Type B pancreatic cell (in vitro differentiated cells): ENCODE data around the gene B3GAT2. TPM values are rescaled to one million over a fixed set of nuclear protein-coding genes. Genes with fewer than 3 reads are reported as not detected.

ENCODE experiments used
- DNase-seq: peaks from one replicate; pipeline ENCODE4 v3.0.0; 2021; ENCODE audit warnings: mixed read lengths; ENCODE audit not compliant: unreplicated experiment; ENCODE audit errors: extremely low spot score
- H3K27ac Mint-ChIP-seq: 2 replicates; pipeline ENCODE4 v1.8.0; 2021; ENCODE audit warnings: mild to moderate bottlenecking, mixed read lengths
- H3K27me3 Mint-ChIP-seq: 2 replicates; pipeline ENCODE4 v1.8.0; 2021; ENCODE audit warnings: mixed read lengths
- H3K36me3 Mint-ChIP-seq: 2 replicates; pipeline ENCODE4 v1.8.0; 2021; ENCODE audit warnings: mixed read lengths
- H3K4me1 Mint-ChIP-seq: one replicate; pipeline ENCODE4 v1.8.0; 2021; ENCODE audit warnings: mixed read lengths; ENCODE audit not compliant: unreplicated experiment
- H3K4me3 Mint-ChIP-seq: 2 replicates; pipeline ENCODE4 v1.8.0; 2021; ENCODE audit warnings: mild to moderate bottlenecking, mixed read lengths
- H3K9me3 Mint-ChIP-seq: 2 replicates; pipeline ENCODE4 v1.8.0; 2021; ENCODE audit warnings: mixed read lengths
- CTCF ChIP-seq: fragments of 200-600 bp; sonication (generic); conservative IDR thresholded peaks from 2 replicates; pipeline ENCODE4 v1.5.0; 2021; ENCODE audit warnings: antibody characterized with exemption, mild to moderate bottlenecking
- total RNA-seq: library from RNA; stranded (reverse); gene quantifications from 2 replicates; pipeline ENCODE4 v1.2.1, GENCODE V29; 2021; ENCODE audit warnings: low replicate concordance

Gene B3GAT2
- total RNA-seq, 1 donor from 2014 or later, result 1.7 TPM

GRCh38 chr6:70991253-70991652, 34.4 kb upstream of the B3GAT2 start:
- H3K9me3 Mint-ChIP-seq, result no peaks in the 10 kb centered on the region
- H3K4me3 Mint-ChIP-seq, result no peak overlapping the region
- peaks cover 3% of the 10 kb centered on the region for H3K27me3 Mint-ChIP-seq
- no peak for DNase-seq
- TF ChIP-seq CTCF, result no peak
- no peak overlapping the region for H3K27ac Mint-ChIP-seq
- no peaks in the 10 kb centered on the region for H3K36me3 Mint-ChIP-seq
- H3K4me1 Mint-ChIP-seq, result no peaks in the 10 kb centered on the region

- no peaks in the 10 kb centered on the region for H3K27me3 Mint-ChIP-seq
- no peak overlapping the region for H3K27ac Mint-ChIP-seq
- H3K4me3 Mint-ChIP-seq, result no peak overlapping the region
- H3K4me1 Mint-ChIP-seq, result no peaks in the 10 kb centered on the region
- H3K36me3 Mint-ChIP-seq, result no peaks in the 10 kb centered on the region
- no peak for DNase-seq
- no peaks in the 10 kb centered on the region for H3K9me3 Mint-ChIP-seq
- TF ChIP-seq CTCF, result no peak
Observed at GRCh38 chr6:70985156-70985555, 28.3 kb upstream of the B3GAT2 start.

GRCh38 chr6:70982747-70983146, 25.9 kb upstream of the B3GAT2 start:
- H3K27me3 Mint-ChIP-seq, result no peaks in the 10 kb centered on the region
- no peak for TF ChIP-seq CTCF
- DNase-seq, result no peak
- H3K4me1 Mint-ChIP-seq, result no peaks in the 10 kb centered on the region
- no peak overlapping the region for H3K4me3 Mint-ChIP-seq
- no peaks in the 10 kb centered on the region for H3K36me3 Mint-ChIP-seq
- H3K27ac Mint-ChIP-seq, result no peak overlapping the region
- no peaks in the 10 kb centered on the region for H3K9me3 Mint-ChIP-seq

GRCh38 chr6:70980727-70981126, 23.9 kb upstream of the B3GAT2 start:
- no peak for DNase-seq
- no peak for TF ChIP-seq CTCF
- Mint-ChIP-seq H3K9me3 (no peaks in the 10 kb centered on the region), H3K4me1 (no peaks in the 10 kb centered on the region), H3K27me3 (peaks cover 10% of the 10 kb centered on the region), H3K27ac (no peak overlapping the region), H3K36me3 (no peaks in the 10 kb centered on the region), H3K4me3 (no peak overlapping the region)

- no peak overlapping the region for H3K4me3 Mint-ChIP-seq
- H3K4me1 Mint-ChIP-seq, result no peaks in the 10 kb centered on the region
- H3K36me3 Mint-ChIP-seq, result no peaks in the 10 kb centered on the region
- peaks cover 5% of the 10 kb centered on the region for H3K9me3 Mint-ChIP-seq
- no peak for TF ChIP-seq CTCF
- DNase-seq, result no peak
- H3K27ac Mint-ChIP-seq, result no peak overlapping the region
- peaks cover 13% of the 10 kb centered on the region for H3K27me3 Mint-ChIP-seq
Observed at GRCh38 chr6:70973604-70974003, 16.7 kb upstream of the B3GAT2 start.

GRCh38 chr6:70967049-70967448, 10.2 kb upstream of the B3GAT2 start:
- no peak for TF ChIP-seq CTCF
- Mint-ChIP-seq H3K27me3 (no peaks in the 10 kb centered on the region), H3K4me1 (no peaks in the 10 kb centered on the region), H3K27ac (no peak overlapping the region), H3K4me3 (no peak overlapping the region), H3K9me3 (no peaks in the 10 kb centered on the region), H3K36me3 (no peaks in the 10 kb centered on the region)
- no peak for DNase-seq
